ENCODE measurements around the gene ZFY.

- TF ChIP-seq CTCF (IDR thresholded peaks at IDR 0.05; ENCODE audit: low read depth, low read length) (no peak), EZH2phosphoT487 (IDR thresholded peaks at IDR 0.05; ENCODE audit: low read depth) (no peak)
Observed at GRCh38 chrY:2962061-2962460, 26.9 kb downstream of the ZFY start.
